Dermis microvascular lymphatic vessel endothelial cell (primary cell): ENCODE measurements around the gene PUS1. TPM values are rescaled to one million over a fixed set of nuclear protein-coding genes. Genes with fewer than 3 reads are reported as not detected.

ENCODE experiments used
- DNase-seq, 2 donors: peaks; one replicate each; pipeline versions ENCODE4 v3.0.0 to v3.0.0-alpha.2; 2010; ENCODE audit warnings: low read depth in 2 of 2
- total RNA-seq: library from RNA; depleted of rRNA; stranded (reverse); fragments of >200 nt; gene quantifications from 2 replicates; pipeline ENCODE4 v1.2.1, GENCODE V29; 2014

The PUS1 gene
- total RNA-seq, 1 donor from 2014 or later = 7.6 TPM

DNA sequence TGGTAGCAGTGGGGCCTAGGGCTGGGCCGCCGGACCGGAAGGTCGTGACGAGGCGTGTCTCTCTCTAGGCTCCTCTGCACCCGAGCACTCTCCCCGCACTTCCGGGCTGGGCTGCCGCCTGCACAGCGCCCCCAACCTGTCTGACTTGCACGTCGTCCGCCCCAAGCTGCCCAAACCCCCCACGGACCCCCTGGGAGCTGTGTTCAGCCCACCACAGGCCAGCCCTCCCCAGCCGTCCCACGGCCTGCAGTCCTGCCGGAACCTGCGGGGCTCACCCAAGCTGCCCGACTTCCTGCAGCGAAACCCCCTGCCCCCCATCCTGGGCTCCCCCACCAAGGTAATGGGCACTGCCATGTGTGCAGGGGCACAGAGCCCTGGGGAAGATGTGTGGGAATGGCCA is 13.3 kb upstream of the PUS1 start:
- no peak for DNase-seq

DNA sequence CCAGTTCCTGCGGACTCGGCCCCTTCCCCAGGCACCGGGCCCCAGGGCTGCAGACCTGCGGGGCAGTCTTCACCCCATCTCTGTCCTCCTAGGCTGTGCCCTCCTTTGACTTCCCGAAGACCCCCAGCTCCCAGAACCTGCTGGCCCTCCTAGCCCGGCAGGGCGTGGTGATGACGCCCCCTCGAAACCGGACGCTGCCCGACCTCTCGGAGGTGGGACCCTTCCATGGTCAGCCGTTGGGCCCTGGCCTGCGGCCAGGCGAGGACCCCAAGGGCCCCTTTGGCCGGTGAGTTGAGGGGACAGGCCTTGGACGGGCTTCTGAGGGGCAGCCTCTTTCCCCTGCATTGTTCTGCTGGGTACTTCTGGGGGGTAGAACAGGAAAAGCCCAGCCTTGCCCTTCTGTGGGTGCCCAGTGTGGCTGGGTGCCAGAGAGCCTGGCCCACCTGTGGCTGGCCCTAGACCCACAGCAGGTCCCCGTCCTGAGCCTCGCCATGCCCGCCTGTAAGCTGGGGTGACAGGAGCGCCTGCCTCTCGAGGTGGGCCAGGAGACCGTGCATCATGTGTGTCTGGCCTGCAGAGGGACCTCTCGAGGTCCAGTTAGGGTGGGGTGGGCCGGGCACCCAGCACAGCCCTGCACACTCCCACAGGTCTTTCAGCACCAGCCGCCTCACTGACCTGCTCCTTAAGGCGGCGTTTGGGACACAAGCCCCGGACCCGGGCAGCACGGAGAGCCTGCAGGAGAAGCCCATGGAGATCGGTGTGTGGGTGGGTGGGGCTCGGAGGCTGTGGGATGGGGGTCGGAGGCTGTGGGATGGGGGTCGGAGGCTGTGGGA is 12.6 kb upstream of the PUS1 start:
- DNase-seq = no peak

GRCh38 chr12:131917139-131917710 is 11.9 kb upstream of the PUS1 start:
- no peak for DNase-seq

DNA sequence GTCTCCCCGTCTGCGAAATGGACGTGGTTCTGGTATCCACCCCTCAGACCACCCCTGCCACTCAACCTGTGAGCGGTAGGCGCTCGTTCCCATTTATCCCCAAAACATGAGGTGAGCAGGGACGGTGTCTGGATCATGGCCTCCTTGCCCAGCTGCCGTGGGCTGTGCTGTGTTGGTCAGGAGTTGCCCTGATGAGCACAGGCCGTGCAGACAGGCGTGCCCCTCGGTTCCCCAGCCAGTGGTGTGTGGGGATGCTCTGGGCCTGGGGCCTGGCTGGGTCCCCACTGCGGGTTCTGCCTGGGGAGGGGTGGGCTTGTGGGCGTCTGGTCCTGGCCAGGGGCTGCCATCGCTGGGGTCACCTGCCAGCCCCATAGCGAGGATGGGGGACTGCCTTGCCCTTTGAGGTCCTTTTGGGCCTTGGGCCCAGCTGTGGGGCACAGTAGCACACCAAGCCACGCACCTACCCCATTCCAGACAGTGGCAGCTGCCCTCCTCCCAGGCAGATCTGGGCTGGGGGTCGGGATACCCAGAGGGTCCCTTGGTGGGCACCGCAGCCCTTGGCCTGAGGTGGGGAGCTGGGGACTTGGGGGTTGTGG is 11.3 kb upstream of the PUS1 start:
- DNase-seq = no peak

- no peak for DNase-seq
These were observed 10.6 kb upstream of the PUS1 start for GRCh38 chr12:131918311-131919050.

DNA sequence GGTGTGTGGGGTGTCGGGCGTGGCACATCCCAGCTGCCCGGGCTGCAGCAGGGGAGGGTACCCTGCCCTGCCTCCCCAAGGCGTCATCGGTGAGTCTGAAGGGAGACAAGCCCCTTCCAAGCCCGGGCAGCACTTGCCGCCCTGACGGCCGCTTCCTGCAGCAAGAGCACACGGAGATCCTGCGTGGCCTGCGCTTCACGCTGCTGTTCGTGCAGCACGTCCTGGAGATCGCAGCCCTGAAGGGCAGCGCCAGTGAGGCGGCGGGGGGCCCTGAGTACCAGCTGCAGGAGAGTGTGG is 10.1 kb upstream of the PUS1 start:
- DNase-seq = no peak

DNA sequence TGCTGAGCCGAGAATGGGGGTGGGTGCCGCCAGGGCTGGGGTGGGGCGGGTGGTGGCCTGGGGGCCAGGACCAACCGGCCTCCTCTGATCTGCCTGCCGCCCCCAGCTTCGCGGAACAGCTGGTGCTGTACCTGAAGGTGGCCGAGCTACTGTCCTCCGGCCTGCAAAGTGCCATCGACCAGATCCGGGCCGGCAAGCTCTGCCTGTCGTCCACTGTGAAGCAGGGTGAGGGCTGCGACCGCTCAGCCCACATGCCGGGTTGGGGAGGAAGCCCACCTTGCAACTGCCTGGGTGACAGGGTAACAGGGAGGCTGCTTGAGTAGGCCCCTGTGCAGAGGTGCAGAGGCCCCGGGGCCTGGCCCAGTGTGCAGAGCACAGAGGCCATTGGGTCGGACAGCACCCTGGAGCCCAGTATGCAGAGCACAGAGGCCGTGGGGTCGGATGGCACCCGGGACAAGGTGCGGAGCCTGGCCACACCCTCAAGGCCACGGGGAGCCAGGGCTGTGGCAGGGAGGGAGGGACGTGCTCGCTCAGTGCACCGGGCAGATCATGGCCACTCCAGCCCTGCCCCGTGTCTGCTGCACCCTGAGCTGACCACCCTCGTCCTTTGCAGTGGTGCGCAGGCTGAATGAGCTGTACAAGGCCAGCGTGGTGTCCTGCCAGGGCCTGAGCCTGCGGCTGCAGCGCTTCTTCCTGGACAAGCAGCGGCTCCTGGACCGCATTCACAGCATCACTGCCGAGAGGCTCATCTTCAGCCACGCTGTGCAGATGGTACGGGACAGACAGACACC is 9.5 kb upstream of the PUS1 start:
- no peak for DNase-seq

- DNase-seq = no peak
These were observed 8.9 kb upstream of the PUS1 start for GRCh38 chr12:131920157-131920508.

DNA sequence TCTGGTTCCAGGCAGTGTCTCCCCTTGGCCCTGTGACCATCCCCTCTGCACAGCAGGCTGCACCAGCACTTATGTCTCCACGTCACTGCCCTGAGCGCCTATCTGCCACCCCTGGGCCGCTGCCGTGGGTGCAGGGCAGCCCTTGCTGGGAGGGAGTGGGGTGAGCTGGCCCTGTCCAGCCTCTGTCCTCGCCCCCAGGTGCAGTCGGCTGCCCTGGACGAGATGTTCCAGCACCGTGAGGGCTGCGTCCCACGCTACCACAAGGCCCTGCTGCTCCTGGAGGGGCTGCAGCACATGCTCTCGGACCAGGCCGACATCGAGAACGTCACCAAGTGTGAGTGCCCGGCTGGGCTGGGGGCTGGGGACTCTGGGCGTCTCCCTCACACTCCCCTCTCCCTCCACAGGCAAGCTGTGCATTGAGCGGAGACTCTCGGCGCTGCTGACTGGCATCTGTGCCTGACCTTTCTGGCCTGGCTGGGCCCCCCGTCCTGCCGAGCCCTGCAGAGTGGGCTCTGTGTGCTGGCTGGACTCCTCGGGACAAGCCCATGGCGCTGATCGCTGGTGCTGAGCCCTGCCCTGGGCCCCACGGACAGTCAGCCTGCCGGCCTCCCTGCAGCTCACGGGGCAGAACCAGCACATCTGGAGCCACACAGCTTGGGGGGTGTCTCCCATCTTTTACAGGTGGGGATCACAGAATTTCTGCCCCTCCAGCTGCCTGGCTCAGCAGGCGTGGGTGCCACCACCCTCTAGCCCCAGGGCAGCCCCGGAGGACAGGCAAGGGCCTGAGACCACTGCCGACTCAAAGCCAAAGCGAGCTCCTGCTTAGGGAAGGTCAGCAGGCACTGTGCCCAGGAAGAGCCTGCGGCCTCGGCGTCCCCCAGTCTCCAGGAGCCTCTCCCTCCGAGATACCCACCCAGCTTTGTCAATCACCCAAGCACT is 7.9 kb upstream of the PUS1 start:
- DNase-seq = no peak

DNA sequence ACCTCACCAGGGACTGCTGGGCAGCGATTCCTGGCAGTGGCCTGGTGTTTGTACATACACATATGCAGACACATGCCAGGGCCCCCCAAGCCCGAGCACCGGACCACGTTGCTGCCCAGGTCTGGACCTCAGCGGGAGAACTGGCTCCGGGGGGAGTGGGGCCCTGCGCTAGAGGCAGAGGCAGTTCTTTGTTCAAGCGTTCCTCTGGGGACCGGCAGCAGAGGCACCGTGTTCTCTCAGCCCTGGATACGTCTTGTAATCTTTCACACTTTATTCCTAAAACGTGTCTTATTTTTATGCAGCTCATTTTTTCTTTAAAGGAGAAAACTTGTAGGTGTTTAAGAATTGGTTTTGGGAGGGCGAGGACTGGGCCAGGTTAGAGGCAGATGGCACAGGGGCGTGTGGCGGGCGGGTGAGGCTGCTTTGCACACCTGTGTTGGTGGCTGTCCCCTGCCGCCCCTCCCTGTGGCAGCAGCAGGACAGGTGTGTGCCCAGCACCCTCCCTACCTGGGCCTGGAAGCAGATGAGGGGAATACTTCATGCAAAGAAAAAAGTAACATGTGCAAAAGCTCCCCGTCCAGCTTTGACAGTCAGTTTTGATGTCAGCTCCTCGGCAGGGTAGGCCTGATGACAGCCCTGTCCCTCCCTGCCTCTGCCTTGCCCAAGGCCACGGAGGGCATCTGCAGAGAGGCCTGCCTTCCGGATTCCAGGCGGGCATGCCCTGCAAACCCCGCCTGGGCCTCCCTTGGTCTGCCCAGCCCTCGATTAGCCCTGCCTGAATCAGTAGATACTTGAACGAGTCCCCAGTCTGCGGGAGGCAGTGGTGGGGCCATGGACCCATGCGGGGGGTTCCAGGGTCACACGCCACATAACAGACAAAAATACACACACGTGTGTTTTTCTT is 7.0 kb upstream of the PUS1 start:
- no peak for DNase-seq

- DNase-seq = no peak
These were observed 6.3 kb upstream of the PUS1 start for GRCh38 chr12:131922772-131923171.

DNA sequence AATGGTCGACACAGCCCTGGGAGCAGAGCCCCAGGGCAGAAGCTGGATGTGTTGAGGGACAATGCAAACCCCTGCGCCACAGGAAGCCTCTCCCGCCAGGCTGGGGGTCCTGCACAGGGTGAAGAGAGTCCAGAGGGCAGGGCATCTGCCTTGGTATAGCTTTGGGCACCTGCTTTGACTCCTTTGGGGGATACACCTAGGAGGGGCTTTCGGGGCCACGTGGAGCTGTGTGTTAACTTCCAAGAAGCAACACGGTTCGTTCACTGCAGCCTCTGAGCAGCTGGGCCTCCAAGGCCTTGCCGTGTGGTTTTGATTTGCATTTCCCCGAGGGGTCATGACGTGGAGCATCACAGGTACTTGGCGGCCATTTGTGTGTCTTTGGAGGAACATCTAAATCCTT is 5.8 kb upstream of the PUS1 start:
- no peak for DNase-seq

- no peak for DNase-seq
These were observed 1.7 kb upstream of the PUS1 start for GRCh38 chr12:131927110-131928079.

DNA sequence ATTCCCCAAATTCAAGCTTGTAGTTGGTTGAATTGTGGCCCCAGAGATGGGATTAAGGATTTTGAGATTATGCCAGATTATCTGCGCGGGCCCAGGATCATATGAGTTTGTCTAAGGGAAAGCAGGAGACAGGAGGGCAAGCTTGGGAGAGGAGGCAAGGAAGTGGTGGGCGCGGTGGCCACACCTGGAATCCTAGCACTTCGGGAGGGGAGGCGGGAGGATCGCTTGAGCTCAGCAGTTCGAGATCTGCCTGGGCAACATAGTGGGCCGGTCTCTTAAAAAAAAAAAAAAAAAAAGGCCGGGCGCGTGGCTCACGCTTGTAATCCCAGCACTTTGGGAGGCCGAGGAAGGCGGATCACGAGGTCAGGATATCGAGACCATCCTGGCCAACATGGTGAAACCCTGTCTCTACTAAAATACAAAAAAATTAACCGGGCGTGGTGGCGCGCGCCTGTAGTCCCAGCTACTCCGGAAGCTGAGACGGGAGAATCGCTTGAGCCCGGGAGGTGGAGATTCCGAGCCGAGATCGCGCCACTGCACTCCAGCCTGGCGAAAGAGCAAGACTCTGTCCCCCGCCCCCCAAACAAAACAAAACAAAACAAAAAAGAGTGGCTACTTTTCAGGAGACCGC is 881 bp upstream of the PUS1 start:
- no peak for DNase-seq

DNA sequence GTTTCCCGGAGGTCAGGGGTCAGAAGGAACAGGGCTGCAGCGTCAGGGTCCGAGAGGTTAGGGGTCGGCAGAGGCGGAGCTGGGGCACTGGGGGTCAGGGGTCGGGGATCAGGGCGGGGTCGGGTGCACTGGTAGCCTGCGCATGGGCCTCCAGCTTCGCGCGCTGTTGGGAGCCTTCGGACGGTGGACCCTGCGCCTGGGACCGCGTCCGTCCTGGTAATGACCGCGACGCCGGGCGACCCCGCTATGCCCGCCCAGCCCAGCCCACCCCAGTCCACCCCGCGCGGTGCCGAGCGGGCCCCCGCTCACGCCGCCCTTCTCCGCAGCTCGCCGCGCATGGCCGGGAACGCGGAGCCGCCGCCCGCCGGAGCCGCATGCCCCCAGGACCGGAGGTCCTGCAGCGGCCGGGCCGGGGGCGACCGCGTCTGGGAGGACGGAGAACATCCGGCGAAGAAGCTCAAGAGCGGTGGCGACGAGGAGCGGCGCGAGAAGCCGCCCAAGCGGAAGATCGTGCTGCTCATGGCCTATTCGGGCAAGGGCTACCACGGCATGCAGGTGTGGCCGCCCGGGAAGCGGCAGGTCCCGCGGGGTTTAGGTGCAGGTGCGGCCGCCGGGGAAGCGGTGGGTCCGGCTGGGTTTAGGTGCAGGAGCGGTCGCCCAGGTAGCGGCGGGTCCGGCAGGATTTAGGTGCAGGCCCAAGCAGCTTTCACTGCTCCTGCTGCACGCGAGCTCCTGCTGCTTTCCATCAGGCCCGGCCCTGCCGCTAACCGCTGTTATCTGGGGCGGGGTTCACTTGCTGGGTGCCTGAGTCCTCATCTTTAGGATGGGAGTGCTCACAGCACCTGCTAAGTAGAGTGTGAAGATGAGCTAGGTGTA is 743 bp downstream of the PUS1 start:
- DNase-seq = no peak

GRCh38 chr12:131930510-131930909 is 1.4 kb downstream of the PUS1 start:
- no peak for DNase-seq

GRCh38 chr12:131933387-131933786 is 4.3 kb downstream of the PUS1 start:
- no peak for DNase-seq
